ENCODE results near the gene ZNF579. TPM values are rescaled to one million over a fixed set of nuclear protein-coding genes. Genes with fewer than 3 reads are reported as not detected.

Gene ZNF579
- total and polyA plus RNA-seq, 8 donors, result 3.1 to 13.0 (median 9.9) TPM

GRCh38 chr19:55599468-55599841, 18.8 kb upstream of the ZNF579 start, which contains the start of gene FIZ1:
Gene FIZ1, minus strand, starts transcription at chr19:55599517. Its CDS starts 1,652 bp downstream, at chr19:55597865.
- peak; percentile 99 to 100 for DNase-seq

DNA sequence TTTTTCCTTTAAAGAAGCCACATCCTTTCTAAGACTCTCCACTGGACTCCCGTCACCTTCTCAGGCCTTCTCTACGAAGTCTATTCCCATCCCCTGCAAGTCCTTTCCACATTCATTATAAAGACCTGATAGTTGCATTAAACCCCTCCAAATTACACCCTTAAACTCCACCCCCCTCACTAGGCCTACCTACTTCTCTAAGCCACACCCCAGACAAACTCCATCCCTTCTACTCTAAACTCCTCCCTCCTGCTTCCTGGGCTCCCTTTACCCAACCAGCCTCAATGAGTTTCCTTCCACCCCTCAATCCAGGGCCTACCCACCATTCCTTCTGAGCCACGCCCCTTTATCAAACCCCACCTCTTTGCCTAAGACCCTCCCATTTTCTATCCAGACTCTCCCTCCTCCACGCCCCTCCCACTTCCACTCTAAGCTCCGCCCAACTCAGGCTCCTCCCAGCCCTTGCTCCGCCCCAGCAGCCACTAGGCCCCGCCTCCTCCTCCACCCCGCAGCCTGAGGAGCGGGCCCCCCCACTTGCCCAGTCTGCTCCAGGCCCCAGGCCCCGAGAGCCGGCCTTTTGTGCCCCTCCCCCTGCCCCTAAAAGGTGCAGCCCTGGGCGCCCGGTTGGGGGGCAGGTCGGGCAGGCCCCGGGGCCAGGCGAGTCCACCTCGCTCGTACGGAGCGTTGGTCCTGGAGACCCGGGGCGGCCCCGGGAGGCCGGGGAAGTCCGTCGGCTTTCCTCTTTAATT, 18.2 kb upstream of the ZNF579 start:
- H3K9me3 ChIP-seq, result no peaks in the 10 kb centered on the region
- WGBS, 5 donors, result 6 to 9% (median 7%) methylated on average over 20 to 26 of the region's 26 CpGs
- intact Hi-C loops (cut with DNase I; ENCODE audit: low total_unique reads), result no loop called here
- no peaks in the 10 kb centered on the region for H3K27me3 ChIP-seq
- H3K27ac ChIP-seq, result peak overlapping the region; percentile 90 to 100 (median 99)
- TF ChIP-seq POLR2A (IDR thresholded peaks at IDR 0.05), result no peak
- peak in 2 of 3 donors; percentile 26 to 39 for TF ChIP-seq POLR2AphosphoS5 (IDR thresholded peaks at IDR 0.05)
- TF ChIP-seq CTCF (IDR thresholded peaks at IDR 0.05), result no peak
- peaks cover 11 to 45% (median 35%) of the 10 kb centered on the region in 4 donors for H3K4me1 ChIP-seq
- H3K36me3 ChIP-seq, result peaks cover 25 to 50% (median 46%) of the 10 kb centered on the region in 4 donors
- DNase-seq, result peak; percentile 95 to 97
- H3K4me3 ChIP-seq, result peak overlapping the region; percentile 76 to 91 (median 81)

More at GRCh38 chr19:55599468-55599841, 18.8 kb upstream of the ZNF579 start, which contains the start of gene FIZ1:
- Histone ChIP-seq H3K27me3 (no peaks in the 10 kb centered on the region), H3K27ac (peak within 1 kb of the TSS; percentile 90 to 100 (median 99)), H3K9me3 (no peaks in the 10 kb centered on the region), H3K36me3 (peaks cover 25 to 47% (median 43%) of the 10 kb centered on the region in 4 donors), H3K4me1 (peaks cover 16 to 50% (median 41%) of the 10 kb centered on the region in 4 donors), H3K4me3 (peak within 1 kb of the TSS; percentile 76 to 91 (median 81))
- intact Hi-C loops (cut with DNase I; ENCODE audit: low total_unique reads), result no loop called here
- TF ChIP-seq EP300 (IDR thresholded peaks at IDR 0.05), result no peak
- TF ChIP-seq CTCF (IDR thresholded peaks at IDR 0.05), result no peak
- TF ChIP-seq POLR2AphosphoS5 (IDR thresholded peaks at IDR 0.05), result peak; percentile 38 to 82 (median 51)
- no peak for TF ChIP-seq POLR2A (IDR thresholded peaks at IDR 0.05)
- 0 to 1% (median 1%) methylated on average over 22 to 23 of the region's 23 CpGs for WGBS, 5 donors

- Histone ChIP-seq H3K4me3 (peak overlapping the region in 1 of 4 donors; percentile 81), H3K27me3 (no peaks in the 10 kb centered on the region), H3K9me3 (no peaks in the 10 kb centered on the region), H3K36me3 (peaks cover 25 to 57% (median 53%) of the 10 kb centered on the region in 4 donors), H3K4me1 (peaks cover 7 to 36% (median 27%) of the 10 kb centered on the region in 4 donors), H3K27ac (peak overlapping the region in 3 of 5 donors; percentile 98 to 100 (median 99))
- 82 to 93% (median 89%) methylated on average over 9 of the region's 9 CpGs for WGBS, 5 donors
- DNase-seq, result no peak
- intact Hi-C loops (cut with DNase I; ENCODE audit: low total_unique reads), result no loop called here
- no peak for TF ChIP-seq POLR2A (IDR thresholded peaks at IDR 0.05)
- no peak for TF ChIP-seq POLR2AphosphoS5 (IDR thresholded peaks at IDR 0.05)
- TF ChIP-seq CTCF (IDR thresholded peaks at IDR 0.05), result no peak
- TF ChIP-seq EP300 (IDR thresholded peaks at IDR 0.05), result no peak
Observed at GRCh38 chr19:55598034-55598433, 17.4 kb upstream of the ZNF579 start.

DNA sequence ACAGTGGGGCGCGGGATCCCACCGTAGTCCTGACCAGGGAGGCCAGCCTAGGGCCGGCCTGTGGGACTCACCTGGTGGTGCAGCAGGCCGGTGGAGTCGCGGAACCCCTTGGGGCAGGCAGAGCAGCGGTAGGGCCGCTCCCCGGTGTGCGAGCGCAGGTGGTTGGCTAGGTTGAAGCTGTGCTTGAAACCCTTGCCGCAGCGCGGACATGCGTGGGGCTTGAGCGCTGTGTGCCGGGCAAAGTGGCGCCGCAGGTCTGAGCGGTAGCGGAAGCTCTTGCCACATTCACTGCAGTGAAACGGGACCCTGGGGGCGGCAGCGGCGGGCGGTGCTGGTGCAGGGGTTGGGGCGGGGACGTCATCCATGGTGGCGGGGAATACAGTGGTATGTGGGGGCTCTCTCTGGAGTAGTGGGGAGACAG, 16.9 kb upstream of the ZNF579 start:
- WGBS, 5 donors, result 94 to 97% (median 96%) methylated on average over 27 to 30 of the region's 30 CpGs
- DNase-seq, result no peak
- Histone ChIP-seq H3K9me3 (no peaks in the 10 kb centered on the region), H3K36me3 (peaks cover 25 to 56% (median 52%) of the 10 kb centered on the region in 4 donors), H3K4me1 (peaks cover 7 to 31% (median 22%) of the 10 kb centered on the region in 4 donors), H3K27ac (peak overlapping the region in 1 of 5 donors; percentile 98), H3K27me3 (no peaks in the 10 kb centered on the region), H3K4me3 (no peak overlapping the region)
- no peak for TF ChIP-seq CTCF (IDR thresholded peaks at IDR 0.05)
- no peak for TF ChIP-seq EP300 (IDR thresholded peaks at IDR 0.05)
- no peak for TF ChIP-seq POLR2AphosphoS5 (IDR thresholded peaks at IDR 0.05)
- no peak for TF ChIP-seq POLR2A (IDR thresholded peaks at IDR 0.05)
- intact Hi-C loops (cut with DNase I; ENCODE audit: low total_unique reads), result no loop called here

Data from stomach (tissue), 9 donors.